Ishikawa (cell line): ENCODE measurements around the gene CCDC57.
A peak's percentile ranks its signal among the peaks of the same experiment; 100 is the strongest.

ENCODE experiments used
- CEBPB ChIP-seq: IDR thresholded peaks from 2 replicates; pipeline ENCODE4 v1.6.1; 2012
- CREB1 ChIP-seq: IDR thresholded peaks from 2 replicates; pipeline ENCODE4 v1.6.1; 2012; ENCODE audit warnings: low read depth
- EGR1 ChIP-seq: IDR thresholded peaks from 2 replicates; pipeline ENCODE4 v1.6.1; 2012
- EP300 ChIP-seq: IDR thresholded peaks from 2 replicates; pipeline ENCODE4 v1.6.1; 2012; ENCODE audit warnings: borderline replicate concordance
- FOXM1 ChIP-seq: IDR thresholded peaks from 2 replicates; pipeline ENCODE4 v1.6.1; 2012; ENCODE audit warnings: low read depth, borderline replicate concordance
- NFIC ChIP-seq: IDR thresholded peaks from 2 replicates; pipeline ENCODE4 v1.6.1; 2012
- RAD21 ChIP-seq: IDR thresholded peaks from 2 replicates; pipeline ENCODE4 v1.6.1; 2012; ENCODE audit warnings: low read depth
- TAF1 ChIP-seq: IDR thresholded peaks from 2 replicates; pipeline ENCODE4 v1.6.1; 2012; ENCODE audit warnings: low read depth, mild to moderate bottlenecking
- TCF12 ChIP-seq: IDR thresholded peaks from 2 replicates; pipeline ENCODE4 v1.6.1; 2012; ENCODE audit warnings: low read depth
- TEAD4 ChIP-seq: IDR thresholded peaks from 2 replicates; pipeline ENCODE4 v1.6.1; 2012
- YY1 ChIP-seq: IDR thresholded peaks from 2 replicates; pipeline ENCODE4 v1.6.1; 2012; ENCODE audit warnings: low read depth
- ZBTB7A ChIP-seq: IDR thresholded peaks from 2 replicates; pipeline ENCODE4 v1.6.1; 2012; ENCODE audit warnings: low read depth
- TF ChIP-seq, protein P1 (sequence below): IDR thresholded peaks from 2 replicates; pipeline ENCODE4 v1.6.1; 2012; ENCODE audit warnings: low read depth, mild to moderate bottlenecking
- TF ChIP-seq, protein P2 (sequence below): IDR thresholded peaks from 2 replicates; pipeline ENCODE4 v1.6.1; 2012
- TF ChIP-seq, protein P3 (sequence below): IDR thresholded peaks from 2 replicates; pipeline ENCODE4 v1.6.1; 2012

The CCDC57 gene

DNA sequence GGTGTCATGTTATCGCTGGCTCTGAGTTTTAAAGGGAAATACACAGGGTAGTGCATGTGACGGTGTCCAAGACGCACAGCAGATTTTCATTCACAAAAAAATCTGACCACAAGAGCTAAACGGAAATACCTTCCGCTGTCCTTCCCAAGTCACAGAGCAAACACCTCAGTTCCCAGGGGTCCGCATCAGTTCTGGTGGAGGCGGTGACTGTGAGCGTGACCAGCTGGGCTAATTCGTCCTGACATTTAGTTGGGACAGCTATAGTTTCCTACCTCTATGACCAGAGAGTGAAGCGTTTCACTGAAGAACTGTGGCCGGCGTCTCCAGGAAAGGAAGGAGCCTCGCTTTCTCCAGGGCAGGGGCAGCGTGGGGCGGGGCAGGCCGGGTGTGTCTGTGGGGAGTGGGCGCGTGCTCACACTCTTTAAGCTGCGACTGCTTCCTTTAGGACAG, 104.1 kb downstream of the CCDC57 start:
- TF ChIP-seq TAF1 (no peak), YY1 (no peak), EP300 (no peak), FOXM1 (no peak), EGR1 (no peak), CREB1 (no peak), TCF12 (no peak), ZBTB7A (no peak), NFIC (no peak), TEAD4 (no peak), RAD21 (no peak), CEBPB (no peak)
- TF ChIP-seq, protein P1, sequence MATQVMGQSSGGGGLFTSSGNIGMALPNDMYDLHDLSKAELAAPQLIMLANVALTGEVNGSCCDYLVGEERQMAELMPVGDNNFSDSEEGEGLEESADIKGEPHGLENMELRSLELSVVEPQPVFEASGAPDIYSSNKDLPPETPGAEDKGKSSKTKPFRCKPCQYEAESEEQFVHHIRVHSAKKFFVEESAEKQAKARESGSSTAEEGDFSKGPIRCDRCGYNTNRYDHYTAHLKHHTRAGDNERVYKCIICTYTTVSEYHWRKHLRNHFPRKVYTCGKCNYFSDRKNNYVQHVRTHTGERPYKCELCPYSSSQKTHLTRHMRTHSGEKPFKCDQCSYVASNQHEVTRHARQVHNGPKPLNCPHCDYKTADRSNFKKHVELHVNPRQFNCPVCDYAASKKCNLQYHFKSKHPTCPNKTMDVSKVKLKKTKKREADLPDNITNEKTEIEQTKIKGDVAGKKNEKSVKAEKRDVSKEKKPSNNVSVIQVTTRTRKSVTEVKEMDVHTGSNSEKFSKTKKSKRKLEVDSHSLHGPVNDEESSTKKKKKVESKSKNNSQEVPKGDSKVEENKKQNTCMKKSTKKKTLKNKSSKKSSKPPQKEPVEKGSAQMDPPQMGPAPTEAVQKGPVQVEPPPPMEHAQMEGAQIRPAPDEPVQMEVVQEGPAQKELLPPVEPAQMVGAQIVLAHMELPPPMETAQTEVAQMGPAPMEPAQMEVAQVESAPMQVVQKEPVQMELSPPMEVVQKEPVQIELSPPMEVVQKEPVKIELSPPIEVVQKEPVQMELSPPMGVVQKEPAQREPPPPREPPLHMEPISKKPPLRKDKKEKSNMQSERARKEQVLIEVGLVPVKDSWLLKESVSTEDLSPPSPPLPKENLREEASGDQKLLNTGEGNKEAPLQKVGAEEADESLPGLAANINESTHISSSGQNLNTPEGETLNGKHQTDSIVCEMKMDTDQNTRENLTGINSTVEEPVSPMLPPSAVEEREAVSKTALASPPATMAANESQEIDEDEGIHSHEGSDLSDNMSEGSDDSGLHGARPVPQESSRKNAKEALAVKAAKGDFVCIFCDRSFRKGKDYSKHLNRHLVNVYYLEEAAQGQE: no peak
- TF ChIP-seq, protein P2, sequence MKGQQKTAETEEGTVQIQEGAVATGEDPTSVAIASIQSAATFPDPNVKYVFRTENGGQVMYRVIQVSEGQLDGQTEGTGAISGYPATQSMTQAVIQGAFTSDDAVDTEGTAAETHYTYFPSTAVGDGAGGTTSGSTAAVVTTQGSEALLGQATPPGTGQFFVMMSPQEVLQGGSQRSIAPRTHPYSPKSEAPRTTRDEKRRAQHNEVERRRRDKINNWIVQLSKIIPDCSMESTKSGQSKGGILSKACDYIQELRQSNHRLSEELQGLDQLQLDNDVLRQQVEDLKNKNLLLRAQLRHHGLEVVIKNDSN: no peak
- TF ChIP-seq, protein P3, sequence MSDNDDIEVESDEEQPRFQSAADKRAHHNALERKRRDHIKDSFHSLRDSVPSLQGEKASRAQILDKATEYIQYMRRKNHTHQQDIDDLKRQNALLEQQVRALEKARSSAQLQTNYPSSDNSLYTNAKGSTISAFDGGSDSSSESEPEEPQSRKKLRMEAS: no peak

DNA sequence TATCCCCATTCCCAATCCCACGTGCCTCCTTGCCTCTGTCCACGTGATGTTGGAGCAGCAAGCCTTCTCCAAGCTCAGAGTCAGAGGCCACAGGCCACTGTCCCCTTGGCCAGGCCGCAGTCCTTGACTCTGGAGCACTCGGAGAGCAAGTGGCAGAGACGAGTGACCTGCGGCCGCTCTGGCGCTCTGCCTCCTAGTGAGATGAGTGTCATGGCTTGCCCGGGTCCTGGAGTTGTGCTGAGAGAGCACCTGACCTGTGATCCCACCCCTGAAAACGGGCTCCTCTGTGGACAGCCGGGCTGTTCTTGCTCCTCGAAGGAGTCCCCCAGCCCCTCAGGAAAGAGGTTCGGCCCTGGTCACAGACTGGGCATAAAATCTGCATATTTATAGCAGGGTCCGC, 104.6 kb downstream of the CCDC57 start:
- TF ChIP-seq NFIC (no peak), EGR1 (no peak), EP300 (no peak), YY1 (no peak), ZBTB7A (no peak), FOXM1 (no peak), CREB1 (no peak), TEAD4 (no peak), RAD21 (no peak), CEBPB (no peak)
- TF ChIP-seq, protein P2: no peak
- TF ChIP-seq, protein P3: no peak
- TF ChIP-seq, protein P1: no peak

DNA sequence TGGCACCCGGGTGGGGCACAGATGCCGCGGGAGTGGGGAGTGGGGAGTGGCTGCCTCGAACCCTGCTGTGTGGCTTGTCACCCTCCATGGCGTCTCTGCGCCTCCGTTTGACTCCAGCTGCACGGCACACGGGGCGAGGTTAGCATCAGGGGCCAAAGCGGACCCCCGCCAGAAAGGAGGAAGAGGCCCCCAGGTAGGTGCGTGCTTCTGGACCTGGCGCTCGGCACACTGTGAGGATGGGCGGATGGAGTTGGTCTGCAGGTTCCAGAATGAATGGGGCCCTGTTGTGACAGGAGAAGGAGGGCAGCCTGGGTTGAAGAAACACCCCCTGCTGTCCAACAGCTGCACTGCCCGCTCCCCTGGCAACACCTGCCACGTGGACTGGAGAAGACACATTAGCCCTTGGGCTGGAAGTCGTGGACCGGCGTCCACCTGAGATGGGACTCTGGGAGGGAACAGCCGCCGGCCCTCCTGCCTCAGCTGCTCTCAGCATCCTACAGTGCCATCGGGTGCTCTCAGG, 105.2 kb downstream of the CCDC57 start:
- TF ChIP-seq CREB1: no peak
- TF ChIP-seq, protein P3: 0 out of 2 replicates have a peak, but pooled peaks have one; percentile 35
- no peak for TF ChIP-seq FOXM1

DNA sequence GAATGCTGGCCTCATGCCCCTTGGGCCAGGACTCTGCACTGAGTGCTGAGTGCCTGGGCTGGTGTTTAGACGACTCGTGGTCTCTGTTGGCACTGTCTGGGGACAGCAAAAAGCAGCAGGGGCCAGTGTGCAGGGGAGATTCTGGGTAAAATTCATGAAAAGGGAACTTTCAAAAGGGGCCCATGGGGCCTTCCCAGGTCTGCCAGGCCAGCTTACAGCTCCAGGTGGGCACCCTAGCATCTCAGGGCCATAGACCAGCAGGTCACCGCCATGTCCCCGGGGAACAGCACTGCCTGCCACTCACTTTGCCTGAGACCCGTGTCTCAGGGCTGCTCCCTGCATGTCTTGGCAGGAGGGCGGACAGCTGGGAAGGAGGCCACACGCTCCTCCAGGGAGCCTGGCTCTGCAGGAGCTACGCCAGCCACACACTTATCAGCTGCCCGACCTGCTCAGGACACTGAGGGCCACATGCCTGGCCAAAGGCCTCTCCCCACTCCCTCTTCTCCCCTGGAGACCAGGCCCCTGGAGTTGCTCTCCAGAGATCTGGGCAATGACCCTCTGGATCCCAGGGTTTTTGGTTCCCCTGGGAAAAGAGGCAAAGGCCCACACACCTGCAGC, 105.8 kb downstream of the CCDC57 start:
- TF ChIP-seq, protein P2: no peak
- TF ChIP-seq NFIC (no peak), YY1 (no peak), FOXM1 (no peak), TCF12 (no peak), CREB1 (no peak), CEBPB (no peak), TEAD4 (no peak), ZBTB7A (no peak), TAF1 (no peak), EGR1 (no peak), RAD21 (no peak)
- TF ChIP-seq, protein P3: no peak
- TF ChIP-seq, protein P1: no peak
